SK-N-MC (cell line): ENCODE results near the gene COL6A1.

Source experiments
- EZH2 ChIP-seq: fragments of 200-600 bp; sonication (generic); IDR thresholded peaks from one replicate; pipeline ENCODE4 v1.6.1; 2017; ENCODE audit warnings: antibody characterized with exemption
- POLR2AphosphoS5 ChIP-seq: IDR thresholded peaks from 2 replicates; pipeline ENCODE4 v1.6.1; 2012; ENCODE audit warnings: mild to moderate bottlenecking, low read depth, low read length, borderline replicate concordance

DNA sequence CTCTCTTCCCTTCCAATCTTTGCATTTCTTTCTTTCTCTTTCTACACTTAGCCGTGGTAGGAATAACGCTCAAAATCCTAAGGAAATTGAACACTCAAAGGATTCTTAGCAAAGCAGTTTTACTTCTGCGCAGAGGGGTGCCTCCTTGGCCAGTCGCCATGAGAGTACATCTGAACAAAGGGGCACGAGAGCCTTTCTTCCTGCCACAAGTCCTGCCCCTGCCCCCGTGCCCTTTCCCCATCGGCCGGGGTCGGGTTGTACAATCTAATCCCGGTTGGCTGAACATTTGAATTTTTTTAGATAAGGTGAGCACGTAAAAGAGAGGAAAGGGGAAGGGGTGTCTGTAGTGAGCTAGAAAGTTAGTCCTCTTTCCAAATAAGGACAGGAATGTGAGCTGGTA is 28.6 kb upstream of the COL6A1 start:
- no peak for TF ChIP-seq EZH2
- no peak for TF ChIP-seq POLR2AphosphoS5
